Neutrophil (primary cell): ENCODE results near the gene PRELP.

Source experiments
- H3K27ac ChIP-seq: fragments of 200-600 bp; sonication (generic); 2 replicates; pipeline ENCODE4 v1.5.1; 2016; ENCODE audit warnings: mild to moderate bottlenecking, moderate library complexity
- H3K27me3 ChIP-seq: fragments of 200-600 bp; sonication (generic); 2 replicates; pipeline ENCODE4 v1.6.0; 2016; ENCODE audit warnings: mild to moderate bottlenecking
- H3K36me3 ChIP-seq: fragments of 200-600 bp; sonication (generic); 2 replicates; pipeline ENCODE4 v1.5.1; 2017
- H3K4me1 ChIP-seq, 2 experiments: fragments of 200-600 bp in 1 of 2; sonication (generic) in 1 of 2; 1 replicate in 1 of 2; 2 replicates in 1 of 2; pipeline versions ENCODE4 v1.5.1 to v1.6.1; 2013 to 2016; ENCODE audit warnings: low read depth in 1 of 2, low read length in 1 of 2, mild to moderate bottlenecking in 1 of 2, moderate library complexity in 1 of 2; ENCODE audit not compliant: control insufficient read depth in 1 of 2, insufficient read depth in 1 of 2
- H3K4me3 ChIP-seq, 2 experiments: fragments of 200-600 bp in 1 of 2; sonication (generic) in 1 of 2; 1 replicate in 1 of 2; 2 replicates in 1 of 2; pipeline ENCODE4 v1.5.1; 2013 to 2016; ENCODE audit warnings: low read depth in 1 of 2, low read length in 1 of 2, mild to moderate bottlenecking in 1 of 2, moderate library complexity in 1 of 2
- H3K9me3 ChIP-seq: fragments of 200-600 bp; sonication (generic); 2 replicates; pipeline ENCODE4 v1.5.1; 2016
- TF ChIP-seq, protein P1 (sequence below): fragments of 200-600 bp; sonication (generic); IDR thresholded peaks from 2 replicates; pipeline ENCODE4 v1.5.1; 2016; ENCODE audit warnings: antibody characterized with exemption

The PRELP gene

GRCh38 chr1:203450001-203450400 lies 25.6 kb upstream of the PRELP start:
- Histone ChIP-seq H3K4me3 (no peak overlapping the region), H3K27me3 (peaks cover 49% of the 10 kb centered on the region), H3K36me3 (no peaks in the 10 kb centered on the region), H3K27ac (no peak overlapping the region), H3K9me3 (no peaks in the 10 kb centered on the region), H3K4me1 (no peaks in the 10 kb centered on the region)
- TF ChIP-seq, protein P1, sequence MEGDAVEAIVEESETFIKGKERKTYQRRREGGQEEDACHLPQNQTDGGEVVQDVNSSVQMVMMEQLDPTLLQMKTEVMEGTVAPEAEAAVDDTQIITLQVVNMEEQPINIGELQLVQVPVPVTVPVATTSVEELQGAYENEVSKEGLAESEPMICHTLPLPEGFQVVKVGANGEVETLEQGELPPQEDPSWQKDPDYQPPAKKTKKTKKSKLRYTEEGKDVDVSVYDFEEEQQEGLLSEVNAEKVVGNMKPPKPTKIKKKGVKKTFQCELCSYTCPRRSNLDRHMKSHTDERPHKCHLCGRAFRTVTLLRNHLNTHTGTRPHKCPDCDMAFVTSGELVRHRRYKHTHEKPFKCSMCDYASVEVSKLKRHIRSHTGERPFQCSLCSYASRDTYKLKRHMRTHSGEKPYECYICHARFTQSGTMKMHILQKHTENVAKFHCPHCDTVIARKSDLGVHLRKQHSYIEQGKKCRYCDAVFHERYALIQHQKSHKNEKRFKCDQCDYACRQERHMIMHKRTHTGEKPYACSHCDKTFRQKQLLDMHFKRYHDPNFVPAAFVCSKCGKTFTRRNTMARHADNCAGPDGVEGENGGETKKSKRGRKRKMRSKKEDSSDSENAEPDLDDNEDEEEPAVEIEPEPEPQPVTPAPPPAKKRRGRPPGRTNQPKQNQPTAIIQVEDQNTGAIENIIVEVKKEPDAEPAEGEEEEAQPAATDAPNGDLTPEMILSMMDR: no peak

GRCh38 chr1:203450479-203451149 lies 25.0 kb upstream of the PRELP start:
- no peak overlapping the region for H3K4me3 ChIP-seq
- TF ChIP-seq, protein P1: no peak
- no peak overlapping the region for H3K27ac ChIP-seq
- H3K9me3 ChIP-seq: no peaks in the 10 kb centered on the region
- no peaks in the 10 kb centered on the region for H3K4me1 ChIP-seq
- no peaks in the 10 kb centered on the region for H3K36me3 ChIP-seq
- peaks cover 49% of the 10 kb centered on the region for H3K27me3 ChIP-seq

- TF ChIP-seq, protein P1: no peak
- no peaks in the 10 kb centered on the region for H3K9me3 ChIP-seq
- H3K27ac ChIP-seq: no peak overlapping the region
- H3K36me3 ChIP-seq: no peaks in the 10 kb centered on the region
- H3K27me3 ChIP-seq: peaks cover 54% of the 10 kb centered on the region
- H3K4me1 ChIP-seq: no peaks in the 10 kb centered on the region
- H3K4me3 ChIP-seq: no peak overlapping the region
Measured at GRCh38 chr1:203451836-203452784, 23.5 kb upstream of the PRELP start.

DNA sequence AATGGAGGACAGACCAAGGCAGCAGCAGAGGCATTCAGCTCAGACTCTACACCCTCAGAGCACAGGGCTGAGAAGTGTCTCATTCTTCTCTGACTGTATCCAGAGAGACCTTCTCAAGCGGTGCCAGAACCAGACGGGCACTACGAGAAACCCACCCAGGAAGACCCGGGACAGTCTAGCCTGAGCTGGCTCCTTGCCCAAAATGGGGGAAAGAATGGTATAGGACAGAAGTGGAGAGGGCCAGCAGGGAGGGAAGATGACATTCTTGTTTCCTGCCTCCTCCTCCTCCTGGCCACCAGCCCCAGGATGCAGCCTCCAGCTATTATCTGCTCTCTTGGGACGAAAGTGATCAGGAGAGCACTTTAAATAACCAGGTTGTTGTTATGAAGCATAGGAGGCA lies 22.6 kb upstream of the PRELP start:
- Histone ChIP-seq H3K4me1 (no peaks in the 10 kb centered on the region), H3K27ac (no peak overlapping the region)
- TF ChIP-seq, protein P1: no peak

GRCh38 chr1:203453616-203454015 lies 22.0 kb upstream of the PRELP start:
- TF ChIP-seq, protein P1: no peak
- Histone ChIP-seq H3K4me1 (no peaks in the 10 kb centered on the region), H3K27ac (no peak overlapping the region), H3K9me3 (no peaks in the 10 kb centered on the region), H3K4me3 (no peak overlapping the region), H3K36me3 (no peaks in the 10 kb centered on the region), H3K27me3 (peaks cover 63% of the 10 kb centered on the region)

More for the DNA sequence above, 22.6 kb upstream of the PRELP start:
- H3K4me3 ChIP-seq: no peak overlapping the region
- H3K36me3 ChIP-seq: no peaks in the 10 kb centered on the region
- H3K27me3 ChIP-seq: peaks cover 63% of the 10 kb centered on the region
- H3K9me3 ChIP-seq: no peaks in the 10 kb centered on the region
